NK-92 (cell line): ENCODE data around the gene CTXN1.

Experiments used
- DNase-seq: peaks from one replicate; lab custom pipeline; 2025; ENCODE audit not compliant: unreplicated experiment; lab: John Stamatoyannopoulos, UW

Gene CTXN1

GRCh38 chr19:7877249-7877836 is 48.6 kb downstream of the CTXN1 start:
- DNase-seq: no peak

GRCh38 chr19:7874897-7875273 is 51.0 kb downstream of the CTXN1 start:
- no peak for DNase-seq
